DND-41 (cell line): ENCODE data around the gene ZMYM4.

Experiments used
- ATAC-seq: fragments of 200-7000 bp; cut with Tn5 transposase; 3 replicates; pipeline ENCODE4 v1.9.1; 2021; ENCODE audit warnings: low read depth; ENCODE audit not compliant: insufficient read depth
- DNase-seq: peaks from one replicate; pipeline ENCODE4 v3.0.0-alpha.2; 2020
- H2AFZ ChIP-seq: 2 replicates; pipeline ENCODE4 v1.6.0; 2012; ENCODE audit warnings: low read depth, low read length
- H3K27ac ChIP-seq: 2 replicates; pipeline ENCODE4 v1.5.1; 2012; ENCODE audit warnings: low read length, inconsistent platforms
- H3K27me3 ChIP-seq: fragments of 200-600 bp; sonication (generic); 2 replicates; pipeline ENCODE4 v1.6.0; 2012; ENCODE audit warnings: low read length, mild to moderate bottlenecking, inconsistent platforms; ENCODE audit not compliant: insufficient read depth, poor library complexity
- H3K36me3 ChIP-seq: 2 replicates; pipeline ENCODE4 v1.5.1; 2012; ENCODE audit warnings: low read length, inconsistent platforms; ENCODE audit not compliant: insufficient read depth
- H3K4me1 ChIP-seq: 2 replicates; pipeline ENCODE4 v1.5.1; 2012; ENCODE audit warnings: mild to moderate bottlenecking, low read length; ENCODE audit not compliant: insufficient read depth
- H3K4me2 ChIP-seq: 2 replicates; pipeline ENCODE4 v1.6.0; 2012; ENCODE audit warnings: mild to moderate bottlenecking, moderate library complexity, low read length, inconsistent platforms; ENCODE audit not compliant: insufficient read depth
- H3K4me3 ChIP-seq, 2 experiments: fragments of 200-600 bp in 1 of 2; shearing (Covaris generic) in 1 of 2; 2 replicates each; pipeline ENCODE4 v1.5.1; 2012 to 2016; ENCODE audit warnings: inconsistent platforms in 2 of 2, low read length in 2 of 2, mild to moderate bottlenecking in 2 of 2, low read depth in 1 of 2, moderate library complexity in 1 of 2
- H3K79me2 ChIP-seq: 2 replicates; pipeline ENCODE4 v1.6.0; 2012; ENCODE audit warnings: low read length, inconsistent platforms; ENCODE audit not compliant: insufficient read depth
- H3K9ac ChIP-seq: 2 replicates; pipeline ENCODE4 v1.6.0; 2012; ENCODE audit warnings: low read depth, mild to moderate bottlenecking, inconsistent platforms, low read length, moderate library complexity
- H3K9me3 ChIP-seq: 2 replicates; pipeline ENCODE4 v1.5.1; 2012; ENCODE audit warnings: low read length, moderate library complexity, mild to moderate bottlenecking, inconsistent platforms; ENCODE audit not compliant: insufficient read depth, severe bottlenecking
- H4K20me1 ChIP-seq: 2 replicates; pipeline ENCODE4 v1.6.0; 2012; ENCODE audit warnings: low read length; ENCODE audit not compliant: insufficient read depth
- CTCF ChIP-seq: IDR thresholded peaks from 2 replicates; pipeline ENCODE4 v1.5.1; 2012; ENCODE audit warnings: borderline replicate concordance, low read length, moderate library complexity, mild to moderate bottlenecking; ENCODE audit not compliant: poor library complexity, severe bottlenecking; ENCODE audit errors: extremely low read depth
- EZH2 ChIP-seq: IDR thresholded peaks from 3 replicates; pipeline ENCODE4 v1.6.1; 2012; ENCODE audit warnings: borderline replicate concordance, low read depth, mild to moderate bottlenecking, moderate library complexity, low read length, inconsistent platforms; ENCODE audit not compliant: severe bottlenecking

ZMYM4 gene

DNA sequence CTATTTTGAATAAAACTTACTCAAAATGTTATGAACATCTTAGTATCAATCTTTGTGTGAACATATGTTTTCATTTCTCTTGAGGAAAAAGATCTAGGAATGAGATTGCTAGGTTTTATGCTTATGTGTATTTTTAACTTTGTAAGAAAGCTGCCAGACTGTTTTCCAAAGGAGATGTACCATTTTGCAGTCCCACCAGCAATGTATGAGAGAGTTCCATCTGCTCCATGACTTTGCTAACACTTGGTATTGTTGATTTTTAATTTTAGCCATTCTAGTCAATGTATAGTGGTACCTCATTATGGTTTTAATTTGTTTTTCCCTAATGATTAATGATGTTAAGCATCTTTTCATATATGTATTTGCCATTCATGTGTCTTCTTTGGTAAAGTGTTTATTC is 132.5 kb downstream of the ZMYM4 start:
- H3K4me1 ChIP-seq: no peaks in the 10 kb centered on the region
- no peaks in the 10 kb centered on the region for H3K79me2 ChIP-seq
- H3K4me2 ChIP-seq: no peak overlapping the region
- DNase-seq (no peak), ATAC-seq (no peak)
- H3K27me3 ChIP-seq: no peaks in the 10 kb centered on the region
- H3K36me3 ChIP-seq: peaks cover 71% of the 10 kb centered on the region
- no peak overlapping the region for H2AFZ ChIP-seq
- H3K9me3 ChIP-seq: no peaks in the 10 kb centered on the region
- H3K9ac ChIP-seq: no peak overlapping the region
- TF ChIP-seq CTCF (no peak), EZH2 (no peak)
- H3K4me3 ChIP-seq: no peak overlapping the region
- H3K27ac ChIP-seq: no peak overlapping the region
- no peaks in the 10 kb centered on the region for H4K20me1 ChIP-seq

- DNase-seq: no peak
- Histone ChIP-seq H3K27me3 (no peaks in the 10 kb centered on the region), H2AFZ (no peak overlapping the region), H3K79me2 (no peaks in the 10 kb centered on the region), H4K20me1 (no peaks in the 10 kb centered on the region), H3K4me3 (no peak overlapping the region), H3K4me1 (no peaks in the 10 kb centered on the region), H3K36me3 (peaks cover 67% of the 10 kb centered on the region), H3K27ac (no peak overlapping the region), H3K4me2 (no peak overlapping the region), H3K9ac (no peak overlapping the region), H3K9me3 (no peaks in the 10 kb centered on the region)
- TF ChIP-seq CTCF: no peak
- TF ChIP-seq EZH2: no peak
- no peak for ATAC-seq
Observed at GRCh38 chr1:35406103-35406502, 137.6 kb downstream of the ZMYM4 start.

- Histone ChIP-seq H3K27me3 (no peaks in the 10 kb centered on the region), H2AFZ (no peak overlapping the region), H3K4me2 (no peak overlapping the region), H3K36me3 (peaks cover 57% of the 10 kb centered on the region), H4K20me1 (no peaks in the 10 kb centered on the region), H3K4me1 (no peaks in the 10 kb centered on the region), H3K27ac (no peak overlapping the region), H3K9ac (no peak overlapping the region), H3K4me3 (no peak overlapping the region), H3K79me2 (no peaks in the 10 kb centered on the region), H3K9me3 (no peaks in the 10 kb centered on the region)
- TF ChIP-seq EZH2: no peak
- no peak for TF ChIP-seq CTCF
- ATAC-seq (no peak), DNase-seq (no peak)
Observed at GRCh38 chr1:35407743-35408142, 139.2 kb downstream of the ZMYM4 start.

- Histone ChIP-seq H3K27ac (no peak overlapping the region), H3K9me3 (no peaks in the 10 kb centered on the region), H3K4me1 (no peaks in the 10 kb centered on the region), H2AFZ (no peak overlapping the region), H3K36me3 (peaks cover 51% of the 10 kb centered on the region), H3K79me2 (no peaks in the 10 kb centered on the region), H3K27me3 (no peaks in the 10 kb centered on the region), H3K4me2 (no peak overlapping the region), H3K4me3 (no peak overlapping the region), H3K9ac (no peak overlapping the region), H4K20me1 (no peaks in the 10 kb centered on the region)
- no peak for DNase-seq
- TF ChIP-seq EZH2: no peak
- no peak for TF ChIP-seq CTCF
- no peak for ATAC-seq
Observed at GRCh38 chr1:35408925-35409324, 140.4 kb downstream of the ZMYM4 start.
